Cerebellar nuclear complex (tissue), 1 donor: Measurements from ENCODE around the gene FHL3.
"Not testable (repeated sequence)": the region's sequence is repeated elsewhere in the genome, so short reads cannot be mapped to it uniquely, and the experiment has no call there.

ENCODE experiments used
- DNase-seq, 2 experiments: peaks; one replicate each; lab custom pipeline; 2025; lab: John Stamatoyannopoulos, UW

Gene FHL3

GRCh38 chr1:38034871-38035270 lies 29.6 kb upstream of the FHL3 start:
- DNase-seq, result no peak

- not testable (repeated sequence) for DNase-seq
These were observed 27.7 kb upstream of the FHL3 start for GRCh38 chr1:38032992-38033391.

GRCh38 chr1:38031513-38031866 lies 26.2 kb upstream of the FHL3 start:
- DNase-seq, result no peak

- no peak for DNase-seq
These were observed 25.5 kb upstream of the FHL3 start for GRCh38 chr1:38030596-38031512.

GRCh38 chr1:38029685-38030511 lies 24.6 kb upstream of the FHL3 start:
- DNase-seq, result no peak

GRCh38 chr1:38029081-38029681 lies 23.9 kb upstream of the FHL3 start:
- DNase-seq, result no peak

GRCh38 chr1:38028671-38029070 lies 23.4 kb upstream of the FHL3 start:
- no peak for DNase-seq

- DNase-seq, result no peak
These were observed 22.8 kb upstream of the FHL3 start for GRCh38 chr1:38028105-38028591.

- DNase-seq, result no peak
These were observed 22.1 kb upstream of the FHL3 start for GRCh38 chr1:38027201-38028104.

- no peak for DNase-seq
These were observed 21.4 kb upstream of the FHL3 start for GRCh38 chr1:38026592-38027200.

GRCh38 chr1:38025664-38026063 lies 20.4 kb upstream of the FHL3 start:
- DNase-seq, result no peak

GRCh38 chr1:38025233-38025632 lies 19.9 kb upstream of the FHL3 start:
- no peak for DNase-seq

- no peak for DNase-seq
These were observed 17.5 kb upstream of the FHL3 start for GRCh38 chr1:38022810-38023209.

GRCh38 chr1:38021969-38022368 lies 16.7 kb upstream of the FHL3 start:
- DNase-seq, result no peak

- DNase-seq, result no peak
These were observed 15.1 kb upstream of the FHL3 start for GRCh38 chr1:38020396-38020795.

- DNase-seq, result no peak
These were observed 13.6 kb upstream of the FHL3 start for GRCh38 chr1:38018864-38019343.

GRCh38 chr1:38015978-38016725 lies 10.8 kb upstream of the FHL3 start:
- no peak for DNase-seq

- no peak for DNase-seq
These were observed 9.6 kb upstream of the FHL3 start for GRCh38 chr1:38014724-38015424.

GRCh38 chr1:38014171-38014570 lies 8.9 kb upstream of the FHL3 start:
- no peak for DNase-seq
